ENCODE data around the gene URM1. TPM values are rescaled to one million over a fixed set of nuclear protein-coding genes. Genes with fewer than 3 reads are reported as not detected.
"Not testable (repeated sequence)": the region's sequence is repeated elsewhere in the genome, so short reads cannot be mapped to it uniquely, and the experiment has no call there.

URM1 gene
- total RNA-seq, 1 donor from 2014 or later, result 55.7 TPM

DNA sequence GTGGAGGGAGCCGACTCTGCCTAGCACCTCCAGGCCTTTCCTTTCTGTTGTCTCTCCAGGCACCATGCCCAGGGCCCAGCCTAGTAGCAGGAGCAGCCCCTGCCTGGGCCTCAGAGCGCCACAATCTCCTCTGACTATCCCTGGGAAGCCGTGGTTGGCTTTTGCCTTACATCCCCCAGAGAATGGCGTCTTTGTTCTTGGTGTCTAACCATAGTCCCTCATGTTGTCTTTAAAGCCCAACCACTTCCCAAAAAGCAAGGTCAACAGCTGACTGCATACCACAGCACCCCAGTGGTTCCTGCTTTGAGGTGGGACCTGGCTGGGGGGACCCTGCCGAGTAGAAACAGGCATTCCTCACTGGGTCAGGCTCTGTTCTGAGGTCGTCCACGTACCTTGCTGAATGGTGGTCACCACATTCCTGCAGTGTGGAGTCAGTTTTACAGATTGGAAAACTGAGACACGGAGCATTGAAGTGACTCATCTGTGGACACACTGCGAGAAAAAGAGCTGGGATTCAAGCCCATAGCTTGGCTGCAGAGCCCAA is 35.7 kb downstream of the URM1 start:
- no peak for DNase-seq (ENCODE audit: low spot score)

DNA sequence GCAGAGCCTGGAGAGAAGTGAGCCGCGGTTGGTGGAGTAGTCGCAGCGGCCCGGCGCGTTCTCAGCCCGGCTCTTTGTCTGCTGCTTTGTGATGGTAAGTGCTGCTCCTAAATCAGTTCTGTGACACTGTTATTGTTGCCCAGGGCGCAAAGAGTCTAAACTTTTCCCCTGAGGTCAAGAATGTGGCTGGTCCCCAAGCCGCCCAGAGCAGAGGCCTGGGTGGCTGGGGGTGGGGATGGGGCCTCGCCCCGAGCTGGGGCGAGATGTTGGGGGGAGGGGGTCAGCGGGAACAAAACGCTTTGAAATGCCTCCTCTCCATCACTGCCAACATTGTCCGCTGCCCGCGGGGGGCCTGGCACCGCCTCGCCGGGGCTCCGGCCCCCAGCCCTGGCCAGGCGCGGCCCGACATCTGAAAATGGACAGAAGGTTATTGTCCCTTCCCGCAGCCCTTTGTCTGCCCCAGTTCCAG is 37.8 kb downstream of the URM1 start:
- no peak for DNase-seq (ENCODE audit: low spot score)

DNA sequence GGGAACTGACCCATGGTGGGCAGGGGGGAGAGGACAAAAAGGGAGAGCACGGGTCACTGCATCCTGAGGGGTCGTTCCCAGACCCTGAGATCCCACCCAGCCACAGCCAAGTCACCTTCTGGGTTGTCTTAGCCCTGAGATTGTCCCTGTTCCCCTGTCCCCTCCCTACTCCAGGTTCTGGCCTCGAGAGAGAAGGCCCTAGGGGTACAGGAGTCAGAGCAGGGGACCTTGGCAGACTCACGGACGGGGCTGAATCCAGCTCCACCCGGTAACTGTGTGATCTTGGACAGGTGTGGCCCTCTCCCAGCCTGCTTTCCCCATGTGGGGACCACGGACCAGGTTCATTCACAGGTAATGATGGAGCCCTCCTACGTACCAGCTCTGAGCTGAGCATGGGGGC is 38.3 kb downstream of the URM1 start:
- DNase-seq (ENCODE audit: low spot score), result no peak

DNA sequence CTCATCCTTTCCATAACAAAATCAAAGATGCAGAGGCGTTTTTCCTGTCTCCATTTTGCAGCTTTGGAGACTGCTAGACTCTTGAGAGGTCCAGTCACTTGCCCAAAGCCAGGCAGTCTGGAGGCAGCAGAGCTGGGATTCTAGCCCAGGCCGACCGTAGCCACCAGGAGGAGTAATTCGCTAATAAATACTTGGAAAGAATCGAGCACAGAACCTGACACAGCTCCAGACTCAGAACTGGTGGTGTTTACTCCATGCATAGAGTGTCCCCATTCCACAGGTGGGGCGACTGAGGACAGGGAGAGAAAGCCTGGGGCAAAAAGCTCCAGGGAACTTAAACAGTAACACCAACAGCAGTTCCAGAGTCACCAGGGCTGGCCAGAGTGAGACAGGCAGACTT is 38.8 kb downstream of the URM1 start:
- no peak for DNase-seq (ENCODE audit: low spot score)

DNA sequence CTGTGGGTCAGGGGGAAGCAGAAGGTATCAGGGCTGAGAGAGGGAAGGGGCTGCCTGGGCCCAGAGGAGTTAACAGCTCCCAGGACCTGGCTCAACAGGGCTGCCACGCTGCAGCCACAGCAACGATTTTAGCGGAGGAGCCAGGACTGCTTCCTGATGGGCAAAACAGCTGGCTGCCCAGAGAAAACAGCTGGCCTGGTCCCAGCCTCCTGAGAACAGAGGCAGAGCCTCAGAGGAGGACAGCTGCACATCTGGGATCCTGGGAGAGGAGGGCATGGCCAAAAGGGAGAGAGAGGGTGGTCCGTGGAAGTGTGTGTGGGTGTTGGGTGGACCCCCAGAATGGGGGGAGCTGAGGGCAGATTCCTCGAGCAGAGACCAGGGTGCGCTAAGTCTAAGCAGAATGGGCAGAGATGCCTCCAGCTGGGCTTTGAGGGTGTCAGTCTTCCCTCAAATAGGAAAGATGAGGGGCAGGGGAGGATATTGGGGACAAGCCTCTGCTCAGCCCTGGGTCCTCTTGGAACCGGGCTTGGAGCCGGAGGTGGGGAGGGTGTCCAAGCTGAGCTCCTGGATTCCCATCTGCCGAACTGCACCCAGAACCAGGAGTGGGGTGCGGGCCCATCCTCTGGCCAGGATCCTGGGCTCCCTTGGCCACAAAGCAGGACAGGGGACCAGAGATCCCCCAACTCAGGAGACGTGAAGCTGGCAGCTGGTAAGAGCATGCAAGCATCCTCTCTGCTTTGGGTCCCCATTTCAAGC is 40.4 kb downstream of the URM1 start:
- DNase-seq (ENCODE audit: low spot score), result no peak

DNA sequence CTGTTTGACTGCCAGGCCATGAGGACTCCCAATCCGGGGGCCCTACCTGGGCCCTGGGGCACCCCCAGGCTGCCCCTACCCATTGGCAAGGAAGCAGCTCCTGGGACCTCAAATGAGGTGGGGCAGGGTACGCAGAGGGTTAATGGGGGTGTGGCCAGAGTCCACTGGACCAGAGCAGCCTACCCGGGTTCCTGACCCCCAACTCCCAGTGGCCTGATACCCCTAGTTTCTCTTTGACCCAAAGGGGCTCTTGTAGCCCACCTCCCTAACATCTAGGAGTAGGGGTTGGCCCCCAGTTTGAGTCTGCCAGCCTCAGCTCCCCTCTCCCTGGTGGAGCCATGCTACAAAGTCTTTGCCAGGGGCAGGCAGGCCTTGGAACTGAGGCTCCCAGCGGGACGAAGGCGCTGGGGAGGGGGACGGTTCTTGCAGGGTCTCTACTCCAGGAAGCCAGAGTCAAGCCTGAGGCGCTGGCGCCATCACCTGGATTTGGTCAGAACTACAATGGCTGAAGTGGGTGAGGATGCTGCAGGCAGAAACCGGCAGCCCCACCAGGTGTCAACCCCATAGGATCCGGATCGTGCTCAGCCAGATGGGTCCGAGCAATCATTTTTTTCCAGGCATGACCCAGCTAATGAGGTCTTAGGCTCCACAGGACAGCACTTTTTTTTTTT is 41.1 kb downstream of the URM1 start:
- DNase-seq (ENCODE audit: low spot score), result no peak

DNA sequence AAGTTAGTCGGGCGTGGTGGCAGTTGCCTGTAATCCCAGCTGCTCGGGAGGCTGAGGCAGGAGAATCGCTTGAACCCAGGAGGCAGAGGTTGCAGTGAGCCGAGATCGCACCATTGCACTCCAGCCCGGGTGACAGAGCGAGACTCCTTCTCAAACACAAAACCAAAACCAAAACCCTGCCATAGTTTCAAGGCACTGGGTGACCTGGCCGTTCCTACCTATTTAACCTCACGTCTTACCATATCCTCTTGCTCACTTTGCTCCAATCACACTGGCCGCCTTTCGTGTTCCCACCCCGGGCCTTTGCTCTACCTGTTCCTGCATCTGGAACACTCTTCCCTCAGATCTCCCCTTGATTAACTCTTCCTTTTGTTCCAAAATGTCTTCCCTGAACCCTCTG is 42.6 kb downstream of the URM1 start:
- not testable (repeated sequence) for DNase-seq (ENCODE audit: low spot score)

DNA sequence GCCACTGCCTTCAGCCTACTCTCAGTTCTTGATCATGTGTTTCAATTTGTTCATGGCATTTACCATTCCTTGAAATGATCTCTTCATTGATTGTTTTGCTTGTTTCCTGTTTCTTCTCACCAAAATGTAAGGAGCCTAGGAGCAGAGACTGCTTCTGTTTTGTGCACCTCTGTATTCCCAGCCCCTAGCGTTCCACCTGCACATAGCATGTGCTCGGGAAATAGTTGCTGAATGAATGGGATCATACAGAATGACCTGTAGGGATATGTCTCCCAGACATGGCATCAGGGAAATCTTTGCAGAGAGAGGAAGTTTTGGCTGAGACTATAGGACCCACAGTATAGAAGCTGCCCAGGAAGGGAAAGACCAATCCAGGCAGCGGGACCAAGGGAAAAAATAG is 43.3 kb downstream of the URM1 start:
- DNase-seq (ENCODE audit: low spot score), result no peak

DNA sequence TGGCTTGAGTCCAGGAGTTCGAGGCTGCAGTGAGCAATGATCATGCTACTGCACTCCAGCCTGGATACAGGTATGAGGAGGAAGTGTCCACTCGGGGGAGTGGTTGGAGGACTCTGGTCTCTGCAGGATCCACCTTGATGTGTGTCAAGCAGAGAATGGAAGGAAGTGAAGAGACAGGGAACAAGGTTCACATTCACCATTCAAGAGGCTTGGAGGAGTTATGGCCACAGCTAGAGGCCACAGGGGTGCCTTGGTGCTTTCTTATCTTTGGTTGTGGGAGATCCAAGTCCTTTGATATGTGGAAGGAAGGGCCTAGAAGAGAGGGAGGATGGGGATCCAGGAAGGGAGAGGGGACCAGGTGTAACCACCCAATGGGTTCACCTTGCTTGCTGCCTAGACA is 44.1 kb downstream of the URM1 start:
- DNase-seq (ENCODE audit: low spot score), result no peak

DNA sequence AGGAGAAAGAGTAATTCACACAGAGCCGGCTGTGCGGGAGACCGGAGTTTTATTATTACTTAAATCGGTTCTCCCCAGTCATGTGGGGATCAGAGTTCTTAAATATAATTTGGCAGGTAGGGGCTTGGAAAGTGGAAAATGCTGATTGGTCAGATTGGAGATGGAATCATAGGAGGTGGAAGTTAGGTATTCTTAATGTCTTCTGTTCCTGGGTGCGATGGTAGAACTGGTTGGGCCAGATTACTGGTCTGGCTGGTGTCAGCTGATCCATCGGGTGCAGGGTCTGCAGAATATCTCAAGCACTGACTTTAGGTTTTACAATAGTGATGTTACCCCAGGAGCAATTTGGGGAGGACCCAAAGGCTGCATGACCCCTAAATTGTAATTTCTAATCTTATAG is 44.8 kb downstream of the URM1 start:
- DNase-seq (ENCODE audit: low spot score), result no peak

DNA sequence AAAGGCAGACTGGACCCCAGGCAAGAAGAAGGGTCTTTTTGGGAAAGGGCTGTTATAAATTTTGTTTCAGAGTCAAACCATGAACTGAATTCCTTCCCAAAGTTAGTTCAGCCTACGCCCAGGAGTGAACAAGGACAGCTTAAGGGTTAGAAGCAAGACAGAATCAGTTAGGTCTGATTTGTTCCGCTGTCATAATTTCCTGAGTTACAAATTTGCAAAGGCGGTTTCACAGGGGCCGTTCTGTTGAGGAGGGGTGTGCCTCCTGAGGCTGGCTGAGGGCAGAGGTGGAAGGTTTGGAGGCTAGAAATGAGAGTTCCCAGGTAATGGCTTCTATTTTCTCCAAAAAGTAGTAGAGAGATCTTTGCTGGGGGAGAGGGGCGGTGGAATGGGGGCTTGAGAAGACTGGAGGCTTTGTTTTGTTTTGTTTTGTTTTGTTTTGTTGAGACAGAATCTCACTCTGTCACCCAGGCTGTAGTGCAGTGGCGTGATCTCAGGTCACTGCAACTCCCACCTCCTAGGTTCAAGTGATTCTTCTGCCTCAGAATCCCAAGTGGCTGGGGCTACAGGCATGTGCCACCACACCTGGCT is 45.4 kb downstream of the URM1 start:
- DNase-seq (ENCODE audit: low spot score), result no peak

DNA sequence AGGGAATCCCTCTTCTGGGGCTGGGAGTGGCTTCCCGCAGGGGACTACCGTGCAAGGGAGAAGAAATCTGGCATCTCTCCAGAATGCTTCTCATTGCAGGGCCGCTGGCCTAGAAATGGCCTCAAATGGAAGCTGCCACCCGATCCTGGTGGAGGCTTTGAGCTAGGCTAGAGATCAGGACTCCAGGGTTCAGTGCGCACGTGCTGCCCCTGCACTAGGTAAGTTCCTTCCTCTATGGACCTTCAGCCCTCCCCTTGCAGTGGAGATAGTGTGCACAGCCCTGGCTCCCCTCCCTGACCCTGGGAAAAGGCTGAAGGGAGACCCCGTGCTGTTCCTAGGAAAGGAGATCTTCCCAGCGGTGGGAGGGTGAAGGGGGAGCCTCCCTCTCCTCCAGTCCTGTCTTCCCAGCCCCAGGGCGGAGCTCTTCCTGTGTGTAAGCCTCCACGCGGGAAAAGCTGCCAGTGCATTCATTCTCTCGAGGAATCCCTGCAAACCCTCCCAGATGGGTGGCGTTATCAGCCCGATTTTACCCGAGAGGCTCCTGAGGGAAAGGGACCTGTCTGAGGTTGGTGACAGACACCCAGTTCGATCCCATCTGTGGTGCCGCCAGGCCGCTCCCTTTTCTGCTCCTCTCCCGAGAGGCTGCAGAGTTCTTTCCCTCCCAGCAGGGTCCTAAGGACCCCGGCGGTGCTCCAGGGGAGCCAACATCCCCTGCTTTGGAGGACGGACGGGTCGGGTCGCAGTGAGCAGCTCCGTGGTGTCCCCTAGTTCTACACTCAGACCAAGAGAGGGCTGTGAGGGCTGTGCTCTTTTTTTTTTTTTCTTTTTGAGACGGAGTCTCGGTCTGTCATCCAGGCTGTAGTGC is 48.1 kb downstream of the URM1 start:
- no peak for DNase-seq (ENCODE audit: low spot score)

DNA sequence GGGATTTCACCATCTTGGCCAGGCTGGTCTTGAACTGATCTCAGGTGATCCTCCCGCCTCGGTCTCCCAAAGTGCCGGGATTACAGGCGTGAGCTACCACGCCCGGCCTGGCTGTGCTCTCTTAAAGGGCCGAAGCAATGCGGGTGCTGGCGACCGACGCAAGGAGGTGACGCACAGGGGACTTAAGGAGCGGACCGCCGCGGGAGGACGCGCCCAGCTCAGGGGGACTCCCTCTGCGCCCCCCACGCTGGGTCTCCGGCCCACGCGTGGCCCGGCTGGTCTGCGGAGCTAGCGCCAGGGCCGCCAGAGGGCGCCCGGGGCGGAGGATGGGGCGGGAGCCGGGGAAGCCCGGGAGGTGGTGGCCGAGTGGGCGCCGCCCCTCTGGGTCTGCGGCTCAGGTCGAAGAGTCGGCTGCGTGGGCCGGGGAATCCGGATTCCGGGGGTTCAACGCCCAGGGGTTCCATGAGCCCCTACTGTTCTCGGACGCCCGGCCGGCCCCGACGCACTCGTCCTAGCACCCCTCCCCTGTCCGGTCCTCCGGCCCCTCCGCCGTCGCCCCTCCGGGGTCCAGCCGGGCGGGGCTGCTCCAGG is 49.0 kb downstream of the URM1 start:
- peak; percentile 94 for DNase-seq (ENCODE audit: low spot score)

DNA sequence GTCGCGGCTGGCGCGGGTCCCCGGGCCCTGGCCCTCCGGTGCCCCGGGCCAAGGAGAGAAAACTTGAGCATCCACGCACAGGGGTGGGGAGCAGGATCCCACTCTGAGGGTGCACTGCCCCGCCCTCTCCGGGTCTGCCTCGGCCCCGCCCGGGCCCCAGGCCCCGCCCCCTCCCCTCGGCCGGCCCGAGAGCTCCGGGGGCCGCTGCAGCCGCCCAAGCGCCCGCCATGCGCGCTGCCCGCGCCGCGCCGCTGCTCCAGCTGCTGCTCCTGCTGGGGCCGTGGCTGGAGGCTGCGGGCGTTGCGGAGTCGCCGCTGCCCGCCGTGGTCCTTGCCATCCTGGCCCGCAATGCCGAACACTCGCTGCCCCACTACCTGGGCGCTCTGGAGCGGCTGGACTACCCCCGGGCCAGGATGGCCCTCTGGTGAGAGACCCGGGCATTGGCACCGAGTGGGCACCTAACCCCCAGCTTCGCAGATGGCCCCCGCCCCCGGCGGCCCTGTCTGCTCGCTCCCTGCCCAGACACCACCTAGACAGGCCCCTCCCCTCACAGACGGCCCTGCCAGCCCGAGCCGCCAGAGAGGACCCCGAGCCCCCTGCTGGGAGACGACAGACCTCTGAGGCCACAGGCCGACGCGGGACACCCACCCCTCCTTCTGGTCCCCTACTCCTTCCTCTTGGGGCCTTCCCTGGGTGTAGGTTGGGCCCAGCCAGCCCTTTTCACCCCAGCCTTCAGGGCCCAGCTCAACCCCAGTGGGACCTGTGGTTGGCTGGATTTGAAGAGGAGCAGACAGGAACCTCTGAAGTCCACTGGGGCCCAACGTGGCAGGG is 49.7 kb downstream of the URM1 start, which contains the start of gene CERCAM:
Gene CERCAM, plus strand, starts transcription at position 207 of the 831 bp plus-strand sequence. Its CDS starts 21 bp downstream, at position 228.
- DNase-seq (ENCODE audit: low spot score), result peak; percentile 90

DNA sequence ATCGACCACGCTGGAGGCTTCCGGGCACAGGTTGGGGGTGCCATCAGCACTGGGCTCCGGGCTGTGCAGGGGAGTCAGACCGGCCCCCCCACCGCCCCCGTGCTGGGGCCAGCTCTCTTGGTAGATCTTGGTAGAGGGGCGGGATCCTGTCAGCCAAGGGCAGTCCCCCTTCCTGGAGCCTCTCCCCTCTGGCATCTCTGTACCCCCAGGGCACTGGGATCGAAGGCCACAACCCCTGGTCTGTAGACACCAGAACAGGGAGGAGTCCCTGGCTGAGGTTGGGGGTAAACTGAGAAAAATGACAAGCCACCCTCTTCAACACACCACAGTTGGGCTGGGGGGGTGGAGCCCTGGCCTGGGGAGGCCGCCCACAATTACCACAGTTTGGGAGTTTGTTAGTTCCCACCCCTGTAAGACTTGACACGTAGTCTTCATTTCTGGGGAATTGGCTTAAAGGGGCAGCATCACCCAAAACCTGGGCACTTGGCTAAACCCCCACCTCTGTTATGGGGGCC is 50.4 kb downstream of the URM1 start:
- no peak for DNase-seq (ENCODE audit: low spot score)

DNA sequence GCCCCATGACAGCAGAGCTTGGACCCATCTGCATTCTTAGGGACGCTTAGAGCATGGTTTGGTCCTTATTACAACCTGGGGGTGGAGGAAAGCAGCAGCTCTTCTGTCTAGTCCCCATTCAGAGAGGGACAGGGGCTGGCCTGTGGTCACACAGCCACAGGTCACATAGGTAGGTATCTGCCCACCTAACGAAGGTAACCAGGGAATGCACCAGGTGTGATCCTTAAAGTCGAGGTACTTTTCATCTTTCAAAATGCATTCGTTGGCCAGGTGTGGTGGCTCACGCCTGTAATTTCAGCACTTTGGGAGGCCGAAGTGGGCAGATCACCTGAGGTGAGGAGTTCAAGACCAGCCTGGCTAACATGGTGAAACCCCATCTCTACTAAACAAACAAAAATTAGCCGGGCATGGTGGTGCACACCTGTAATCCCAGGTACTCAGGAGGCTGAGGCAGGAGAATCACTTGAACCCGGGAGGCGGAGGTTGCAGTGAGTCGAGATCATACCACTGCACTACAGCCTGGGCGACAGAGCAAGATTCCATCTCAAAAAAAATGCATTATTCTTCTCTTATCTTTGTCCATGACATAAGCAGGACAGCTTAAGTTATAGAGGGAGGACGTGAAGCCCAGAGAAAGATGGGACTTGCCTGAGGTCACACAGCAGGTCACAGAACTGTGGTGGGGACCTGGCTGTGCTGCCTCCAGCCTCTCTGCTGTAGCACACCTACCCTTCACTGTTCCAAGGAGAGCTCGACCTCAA is 51.0 kb downstream of the URM1 start:
- DNase-seq (ENCODE audit: low spot score), result not testable (repeated sequence)

DNA sequence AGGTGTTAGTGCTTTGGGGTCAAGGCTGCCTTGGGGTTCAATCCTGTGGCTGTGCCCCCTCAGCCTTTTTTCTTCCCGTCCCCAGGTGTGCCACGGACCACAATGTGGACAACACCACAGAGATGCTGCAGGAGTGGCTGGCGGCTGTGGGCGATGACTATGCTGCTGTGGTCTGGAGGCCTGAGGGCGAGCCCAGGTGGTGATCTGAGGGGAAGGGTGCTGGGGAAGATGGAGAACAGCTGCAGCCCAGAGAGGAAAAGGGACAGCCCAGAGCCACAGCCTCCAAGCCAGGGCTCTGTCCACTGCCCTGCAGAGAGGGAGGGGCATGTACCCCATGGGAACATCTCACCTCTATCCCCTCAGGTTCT is 51.6 kb downstream of the URM1 start:
- DNase-seq (ENCODE audit: low spot score), result no peak

DNA sequence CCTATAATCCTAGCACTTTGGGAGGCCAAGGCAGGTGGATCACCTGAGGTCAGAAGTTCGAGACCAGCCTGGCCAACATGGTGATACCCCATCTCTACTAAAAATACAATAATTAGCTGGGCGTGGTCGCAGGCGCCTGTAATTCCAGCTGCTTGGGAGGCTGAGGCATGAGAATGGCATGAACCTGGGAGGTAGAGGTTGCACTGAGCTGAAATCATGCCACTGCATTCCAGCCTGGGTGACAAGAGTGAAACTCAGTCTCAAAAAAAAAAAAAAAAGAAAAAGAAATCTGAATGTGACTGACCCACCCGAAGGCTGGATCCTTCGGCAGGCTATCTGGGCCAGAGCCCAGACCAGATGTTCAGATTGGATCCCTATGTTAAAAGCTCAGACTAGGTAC is 52.2 kb downstream of the URM1 start:
- not testable (repeated sequence) for DNase-seq (ENCODE audit: low spot score)

DNA sequence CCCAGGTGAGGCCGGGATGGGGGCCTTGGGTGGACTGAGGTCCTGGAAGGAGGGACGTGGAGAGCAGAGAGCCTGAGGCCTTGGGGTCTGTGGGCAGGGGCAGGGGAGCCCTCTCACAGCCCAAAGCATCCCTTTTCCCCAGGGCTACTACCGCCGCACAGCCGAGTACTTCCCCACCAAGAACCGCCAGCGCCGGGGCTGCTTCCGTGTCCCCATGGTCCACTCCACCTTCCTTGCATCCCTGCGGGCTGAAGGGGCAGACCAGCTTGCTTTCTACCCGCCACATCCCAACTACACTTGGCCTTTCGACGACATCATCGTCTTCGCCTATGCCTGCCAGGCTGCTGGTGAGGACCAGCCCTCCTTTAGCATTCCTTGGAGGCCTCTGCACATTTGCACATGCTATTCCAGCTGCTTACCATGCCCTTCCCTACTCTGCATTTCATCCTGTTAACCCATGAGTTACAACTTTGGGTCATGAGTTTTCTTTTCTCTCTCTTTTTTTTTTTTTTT is 53.1 kb downstream of the URM1 start:
- no peak for DNase-seq (ENCODE audit: low spot score)

All from mesenteric fat pad (tissue), 1 donor.